Psoas muscle (tissue), 8 donors: ENCODE results near the gene KIAA1217. TPM values are rescaled to one million over a fixed set of nuclear protein-coding genes. Genes with fewer than 3 reads are reported as not detected.
"Not testable (repeated sequence)": the region's sequence is repeated elsewhere in the genome, so short reads cannot be mapped to it uniquely, and the experiment has no call there.

Source experiments
- ATAC-seq, 4 donors: fragments of 200-7000 bp; cut with Tn5 transposase; one replicate each; pipeline ENCODE4 v1.9.1; 2020; ENCODE audit warnings: moderate library complexity in 3 of 4, mild to moderate bottlenecking in 2 of 4
- DNase-seq, 2 donors: peaks; one replicate each; pipeline ENCODE4 v3.0.0-alpha.2; 2020
- H3K27ac ChIP-seq: fragments of 200-600 bp; one replicate; pipeline ENCODE4 v1.8.0; 2022
- H3K27me3 ChIP-seq, 3 donors: fragments of 200-600 bp in 1 of 3; one replicate each; pipeline versions ENCODE4 v1.6.1 to v1.8.0; 2013 to 2022; ENCODE audit warnings: low read length in 2 of 3, mild to moderate bottlenecking in 2 of 3, moderate library complexity in 1 of 3; ENCODE audit not compliant: insufficient read depth in 3 of 3
- H3K36me3 ChIP-seq, 2 donors: fragments of 200-600 bp in 1 of 2; one replicate each; pipeline versions ENCODE4 v1.6.1 to v1.8.0; 2013 to 2022; ENCODE audit warnings: low read depth in 1 of 2, mild to moderate bottlenecking in 1 of 2, moderate library complexity in 1 of 2; ENCODE audit not compliant: insufficient read depth in 1 of 2
- H3K4me1 ChIP-seq: fragments of 200-600 bp; one replicate; pipeline ENCODE4 v1.8.0; 2022
- H3K4me3 ChIP-seq: fragments of 200-600 bp; one replicate; pipeline ENCODE4 v1.8.0; 2022; ENCODE audit warnings: mild to moderate bottlenecking
- H3K9me3 ChIP-seq: fragments of 200-600 bp; one replicate; pipeline ENCODE4 v1.8.0; 2022
- CTCF ChIP-seq: fragments of 200-600 bp; IDR thresholded peaks from one replicate; pipeline ENCODE4 v1.8.0; 2022; ENCODE audit warnings: antibody characterized with exemption
- WGBS, 3 donors: extraction: QIAGEN DNeasy Blood & Tissue Kit; methylation state at CpG; one replicate each; pipeline versions ENCODE4 v1.1.6 to v1.1.7; 2013; 5-methylcytosine and 5-hydroxymethylcytosine counted together
- intact Hi-C, 2 donors: fragments of 100-400 bp; cut with DNase I; formaldehyde crosslinking; loops; one replicate each; pipeline versions ENCODE4 v1.11.0 to v1.14.2; 2022
- polyA plus RNA-seq, 3 donors: library from polyadenylated mRNA; stranded (reverse); fragments of 200-250 nt; gene quantifications; one replicate each; pipeline ENCODE4 v1.2.3, GENCODE V29; 2013
- total RNA-seq, 4 donors: library from RNA; stranded (reverse); fragmentation: NEBNext Ultra II Directional in 2 of 4; extraction: Animal tissue kit (Norgen Biotek cat#: 25700) in 2 of 4; gene quantifications; one replicate each; pipeline versions ENCODE4 v1.2.1 to v1.2.4, GENCODE V29; 2021 to 2023
- donor health status: healthy with polysubstance abuse.
- donor health status: DM: no; HTN: no; CAD: no; lungs with moderate emphysema.
- donor health status: Bipolar disorder and iron deficiency.
- donor health status: healthy.
- donor health status: DM: yes; HTN: yes; CAD: no.
- donor health status: DM: no; HTN: no; CAD: no.
- donor health status: DM: no; HTN: no; CAD: no.
- donor health status: DM: yes; HTN: yes; CAD: no.

The KIAA1217 gene
- total and polyA plus RNA-seq, 7 donors, result 8.9 to 169 (median 65.9) TPM

GRCh38 chr10:24320373-24320772 lies 111.4 kb downstream of the KIAA1217 start:
- H3K36me3 ChIP-seq, result peaks cover 0 to 4% of the 10 kb centered on the region in 2 donors
- H3K27ac ChIP-seq, result no peak overlapping the region
- peaks cover 32% of the 10 kb centered on the region for H3K4me1 ChIP-seq
- no peaks in the 10 kb centered on the region for H3K27me3 ChIP-seq
- WGBS, 3 donors, result 57 to 71% (median 68%) methylated on average over 2 of the region's 2 CpGs
- H3K4me3 ChIP-seq, result no peak overlapping the region
- TF ChIP-seq CTCF, result no peak
- no peak for DNase-seq
- H3K9me3 ChIP-seq, result no peaks in the 10 kb centered on the region
- intact Hi-C loops, result no loop called here
- ATAC-seq, result no peak

GRCh38 chr10:24324651-24325050 lies 115.7 kb downstream of the KIAA1217 start:
- Histone ChIP-seq H3K4me1 (peaks cover 28% of the 10 kb centered on the region), H3K27me3 (no peaks in the 10 kb centered on the region), H3K36me3 (no peaks in the 10 kb centered on the region), H3K4me3 (no peak overlapping the region), H3K9me3 (no peaks in the 10 kb centered on the region), H3K27ac (peak overlapping the region; percentile 40)
- no peak for TF ChIP-seq CTCF
- DNase-seq (no peak), ATAC-seq (peak; percentile 27 to 47 (median 42))
- 23 to 34% (median 27%) methylated on average over 3 of the region's 3 CpGs for WGBS, 3 donors
- intact Hi-C loops, result no loop called here

- Histone ChIP-seq H3K36me3 (no peaks in the 10 kb centered on the region), H3K9me3 (no peaks in the 10 kb centered on the region), H3K4me3 (no peak overlapping the region), H3K27me3 (no peaks in the 10 kb centered on the region), H3K4me1 (peaks cover 26% of the 10 kb centered on the region), H3K27ac (no peak overlapping the region)
- peak; percentile 36 to 76 (median 70) for ATAC-seq
- TF ChIP-seq CTCF, result no peak
- WGBS, 3 donors, result 36 to 41% (median 39%) methylated on average over 5 of the region's 5 CpGs
- DNase-seq, result peak; percentile 60 to 75
- intact Hi-C loops, result no loop called here
Observed at GRCh38 chr10:24331457-24331856, 122.5 kb downstream of the KIAA1217 start.

GRCh38 chr10:24333736-24334135 lies 124.8 kb downstream of the KIAA1217 start:
- Histone ChIP-seq H3K36me3 (no peaks in the 10 kb centered on the region), H3K4me1 (peaks cover 43% of the 10 kb centered on the region), H3K9me3 (no peaks in the 10 kb centered on the region), H3K27me3 (no peaks in the 10 kb centered on the region), H3K4me3 (no peak overlapping the region), H3K27ac (no peak overlapping the region)
- intact Hi-C loops, result no loop called here
- TF ChIP-seq CTCF, result no peak
- DNase-seq (no peak), ATAC-seq (no peak)

GRCh38 chr10:24334279-24334939 lies 125.5 kb downstream of the KIAA1217 start:
- Histone ChIP-seq H3K4me1 (peaks cover 40% of the 10 kb centered on the region), H3K36me3 (no peaks in the 10 kb centered on the region), H3K9me3 (no peaks in the 10 kb centered on the region), H3K27me3 (no peaks in the 10 kb centered on the region), H3K27ac (no peak overlapping the region), H3K4me3 (no peak overlapping the region)
- ATAC-seq (peak; percentile 60 to 83 (median 70)), DNase-seq (no peak)
- no peak for TF ChIP-seq CTCF
- 23 to 25% (median 24%) methylated on average over 1 of the region's 1 CpG for WGBS, 3 donors
- intact Hi-C loops, result no loop called here

- H3K9me3 ChIP-seq, H3K27me3 ChIP-seq, DNase-seq, H3K36me3 ChIP-seq, H3K4me3 ChIP-seq, intact Hi-C loops: not testable (repeated sequence)
- H3K4me1 ChIP-seq, result peaks cover 36% of the 10 kb centered on the region
- peak overlapping the region; percentile 39 for H3K27ac ChIP-seq
- ATAC-seq, result peak in 1 of 4 donors; percentile 16
- WGBS, 3 donors, result 50 to 85% (median 59%) methylated on average over 7 of the region's 7 CpGs
Observed at GRCh38 chr10:24337723-24338122, 128.8 kb downstream of the KIAA1217 start.
